GM23338 (cell line): ENCODE measurements around the gene VWA2. TPM values are rescaled to one million over a fixed set of nuclear protein-coding genes. Genes with fewer than 3 reads are reported as not detected.

Source experiments
- ATAC-seq: fragments of 200-7000 bp; cut with Tn5 transposase; 3 replicates; pipeline ENCODE4 v1.9.1; 2020
- DNase-seq: peaks from one replicate; pipeline ENCODE4 v3.0.0-alpha.2; 2015; ENCODE audit warnings: low spot score
- H2AFZ ChIP-seq: fragments of 200-600 bp; sonication (generic); 2 replicates; pipeline ENCODE4 v1.8.0; 2016; ENCODE audit warnings: antibody characterized with exemption, mild to moderate bottlenecking, moderate library complexity
- H3F3A ChIP-seq: fragments of 200-600 bp; sonication (generic); replicated peaks from 2 replicates; pipeline ENCODE4 v1.8.0; 2017; ENCODE audit warnings: antibody characterized with exemption, mixed run types, low read depth
- H3K27ac ChIP-seq: fragments of 200-600 bp; sonication (generic); 2 replicates; pipeline ENCODE4 v1.6.1; 2016; ENCODE audit warnings: low read depth
- H3K27me3 ChIP-seq: fragments of 200-600 bp; sonication (generic); 2 replicates; pipeline ENCODE4 v1.8.0; 2016; ENCODE audit warnings: mild to moderate bottlenecking, mixed run types, moderate library complexity; ENCODE audit not compliant: insufficient read depth
- H3K36me3 ChIP-seq: fragments of 200-600 bp; sonication (generic); 2 replicates; pipeline ENCODE4 v1.8.0; 2016; ENCODE audit warnings: mild to moderate bottlenecking; ENCODE audit not compliant: insufficient read depth
- H3K4me1 ChIP-seq: fragments of 200-600 bp; sonication (generic); 2 replicates; pipeline ENCODE4 v1.8.0; 2016; ENCODE audit warnings: mild to moderate bottlenecking, moderate library complexity; ENCODE audit not compliant: insufficient read depth
- H3K4me2 ChIP-seq: fragments of 200-600 bp; sonication (generic); 2 replicates; pipeline ENCODE4 v1.7.1; 2017; ENCODE audit warnings: mixed run types
- H3K4me3 ChIP-seq: fragments of 200-600 bp; sonication (generic); 2 replicates; pipeline ENCODE4 v1.6.1; 2016; ENCODE audit warnings: mixed run types
- H3K79me2 ChIP-seq: fragments of 200-600 bp; sonication (generic); replicated peaks from 2 replicates; pipeline ENCODE4 v1.8.0; 2017; ENCODE audit warnings: mild to moderate bottlenecking; ENCODE audit not compliant: insufficient read depth
- H3K9me2 ChIP-seq: fragments of 200-600 bp; sonication (generic); 2 replicates; pipeline ENCODE4 v1.8.0; 2017; ENCODE audit not compliant: insufficient read depth
- H4K20me1 ChIP-seq: fragments of 200-600 bp; sonication (generic); replicated peaks from 2 replicates; pipeline ENCODE4 v1.8.0; 2017; ENCODE audit warnings: mild to moderate bottlenecking; ENCODE audit not compliant: insufficient read depth
- H3K27ac Mint-ChIP-seq: 2 replicates; pipeline ENCODE4 v1.8.0; 2020; ENCODE audit warnings: inconsistent platforms, mild to moderate bottlenecking, moderate library complexity, mixed read lengths
- H3K27me3 Mint-ChIP-seq: 3 replicates; pipeline ENCODE4 v1.8.0; 2022; ENCODE audit warnings: low read depth, mild to moderate bottlenecking, moderate library complexity, mixed read lengths, inconsistent platforms; ENCODE audit not compliant: insufficient read depth, poor library complexity
- H3K36me3 Mint-ChIP-seq: 3 replicates; pipeline ENCODE4 v1.8.0; 2021; ENCODE audit warnings: low read depth, mild to moderate bottlenecking, inconsistent platforms, moderate library complexity, mixed read lengths
- H3K4me1 Mint-ChIP-seq: 3 replicates; pipeline ENCODE4 v1.8.0; 2020; ENCODE audit warnings: mild to moderate bottlenecking, inconsistent platforms, mixed read lengths
- H3K4me3 Mint-ChIP-seq: 3 replicates; pipeline ENCODE4 v1.8.0; 2021; ENCODE audit warnings: moderate library complexity, mild to moderate bottlenecking, inconsistent platforms, mixed read lengths
- H3K9me3 Mint-ChIP-seq: 3 replicates; pipeline ENCODE4 v1.8.0; 2020; ENCODE audit warnings: moderate library complexity, mild to moderate bottlenecking, inconsistent platforms, mixed read lengths
- CREB1 ChIP-seq: fragments of 250-450 bp; sonication (Bioruptor Pico); IDR thresholded peaks from 2 replicates; pipeline ENCODE4 v1.5.0; 2020; ENCODE audit warnings: low read depth, mild to moderate bottlenecking, moderate library complexity
- EZH2 ChIP-seq: fragments of 200-600 bp; sonication (generic); IDR thresholded peaks from one replicate; pipeline ENCODE4 v1.8.0; 2017; ENCODE audit warnings: antibody characterized with exemption, mild to moderate bottlenecking, low read depth; ENCODE audit not compliant: unreplicated experiment
- EZH2phosphoT487 ChIP-seq: fragments of 200-600 bp; sonication (generic); IDR thresholded peaks from one replicate; pipeline ENCODE4 v1.8.1; 2018; ENCODE audit warnings: antibody characterized with exemption; ENCODE audit not compliant: unreplicated experiment
- JUNB ChIP-seq: IDR thresholded peaks from one replicate; pipeline ENCODE4 v1.6.1; 2016; ENCODE audit warnings: antibody characterized with exemption; ENCODE audit not compliant: unreplicated experiment
- NANOG ChIP-seq: IDR thresholded peaks from 2 replicates; pipeline ENCODE4 v1.6.1; 2016; ENCODE audit warnings: antibody characterized with exemption, borderline replicate concordance
- POLR2AphosphoS5 ChIP-seq: IDR thresholded peaks from 2 replicates; pipeline ENCODE4 v1.6.1; 2016; ENCODE audit warnings: antibody characterized with exemption, low read depth
- STAT1 ChIP-seq: IDR thresholded peaks from one replicate; pipeline ENCODE4 v1.6.1; 2016; ENCODE audit warnings: antibody characterized with exemption; ENCODE audit not compliant: unreplicated experiment
- ZNF114 ChIP-seq: fragments of 250-450 bp; sonication (Bioruptor Pico); IDR thresholded peaks from 2 replicates; pipeline ENCODE4 v1.5.0; 2020; ENCODE audit warnings: mild to moderate bottlenecking, moderate library complexity
- ZNF331 ChIP-seq: fragments of 250-450 bp; sonication (Bioruptor Pico); IDR thresholded peaks from 2 replicates; pipeline ENCODE4 v1.5.0; 2020; ENCODE audit warnings: low read depth, mild to moderate bottlenecking, moderate library complexity
- polyA plus RNA-seq: library from polyadenylated mRNA; unstranded; fragments of >200 nt; fragmentation: Nextera tagmentation; extraction: Ambion mirVana; gene quantifications from 2 replicates; pipeline ENCODE4 v1.2.1, GENCODE V29; 2016
- total RNA-seq: library from RNA; depleted of rRNA; stranded (reverse); fragments of >200 nt; shearing (Covaris generic); gene quantifications from 2 replicates; pipeline ENCODE4 v1.2.3, GENCODE V29; 2014
- TF ChIP-seq, protein P1 (sequence below): IDR thresholded peaks from one replicate; pipeline ENCODE4 v1.6.1; 2018; ENCODE audit warnings: antibody characterized with exemption; ENCODE audit not compliant: unreplicated experiment
- TF ChIP-seq, protein P2 (sequence below): fragments of 250-450 bp; sonication (Bioruptor Pico); IDR thresholded peaks from 2 replicates; pipeline ENCODE4 v1.5.0; 2020; ENCODE audit warnings: mild to moderate bottlenecking, moderate library complexity
- TF ChIP-seq, protein P3 (sequence below): IDR thresholded peaks from 2 replicates; pipeline ENCODE4 v1.6.1; 2016; ENCODE audit warnings: antibody characterized with exemption
- TF ChIP-seq, protein P4 (sequence below), 2 experiments: fragments of 200-600 bp in 1 of 2; sonication (generic) in 1 of 2; conservative IDR thresholded peaks; 2 replicates each; pipeline versions ENCODE4 v1.5.1 to v1.6.1; 2016 to 2017; ENCODE audit warnings: antibody characterized with exemption in 2 of 2, low read depth in 2 of 2, mild to moderate bottlenecking in 2 of 2, moderate library complexity in 1 of 2

The VWA2 gene
- total and polyA plus RNA-seq, 2 experiments from 2014 or later = 0.48 to 3.7 TPM

DNA sequence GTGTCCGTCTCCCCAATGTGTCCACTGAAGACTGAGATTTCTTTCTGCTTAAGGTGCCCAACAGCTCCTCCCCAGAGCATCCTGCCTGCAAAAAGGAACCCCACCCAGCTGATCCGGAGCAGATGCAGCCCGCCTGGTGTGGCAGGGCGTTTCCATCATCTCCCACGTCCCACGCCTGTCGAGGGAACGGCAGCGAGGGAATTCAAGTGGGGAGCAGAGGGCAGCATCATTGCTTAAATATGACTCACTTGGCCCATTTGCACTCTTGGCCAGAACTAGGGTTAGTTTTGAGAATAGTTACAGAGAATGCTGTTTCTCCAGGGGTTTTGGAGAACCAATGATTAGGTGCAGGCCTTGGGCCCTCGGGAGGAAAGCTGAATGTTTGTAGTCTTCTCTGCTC lies 20.8 kb downstream of the VWA2 start:
- H3K4me1 Mint-ChIP-seq = peaks cover 3% of the 10 kb centered on the region
- Histone ChIP-seq H3K9me2 (no peaks in the 10 kb centered on the region), H3K36me3 (no peaks in the 10 kb centered on the region), H3K79me2 (no peaks in the 10 kb centered on the region), H3K27ac (no peak overlapping the region), H3K4me3 (no peak overlapping the region), H3F3A (no peaks in the 10 kb centered on the region), H3K27me3 (no peaks in the 10 kb centered on the region), H4K20me1 (no peaks in the 10 kb centered on the region), H2AFZ (no peak overlapping the region), H3K4me1 (peaks cover 6% of the 10 kb centered on the region; the same call in 1 of the 2 replicates), H3K4me2 (no peak overlapping the region)
- H3K4me3 Mint-ChIP-seq = no peak overlapping the region
- TF ChIP-seq, protein P1, sequence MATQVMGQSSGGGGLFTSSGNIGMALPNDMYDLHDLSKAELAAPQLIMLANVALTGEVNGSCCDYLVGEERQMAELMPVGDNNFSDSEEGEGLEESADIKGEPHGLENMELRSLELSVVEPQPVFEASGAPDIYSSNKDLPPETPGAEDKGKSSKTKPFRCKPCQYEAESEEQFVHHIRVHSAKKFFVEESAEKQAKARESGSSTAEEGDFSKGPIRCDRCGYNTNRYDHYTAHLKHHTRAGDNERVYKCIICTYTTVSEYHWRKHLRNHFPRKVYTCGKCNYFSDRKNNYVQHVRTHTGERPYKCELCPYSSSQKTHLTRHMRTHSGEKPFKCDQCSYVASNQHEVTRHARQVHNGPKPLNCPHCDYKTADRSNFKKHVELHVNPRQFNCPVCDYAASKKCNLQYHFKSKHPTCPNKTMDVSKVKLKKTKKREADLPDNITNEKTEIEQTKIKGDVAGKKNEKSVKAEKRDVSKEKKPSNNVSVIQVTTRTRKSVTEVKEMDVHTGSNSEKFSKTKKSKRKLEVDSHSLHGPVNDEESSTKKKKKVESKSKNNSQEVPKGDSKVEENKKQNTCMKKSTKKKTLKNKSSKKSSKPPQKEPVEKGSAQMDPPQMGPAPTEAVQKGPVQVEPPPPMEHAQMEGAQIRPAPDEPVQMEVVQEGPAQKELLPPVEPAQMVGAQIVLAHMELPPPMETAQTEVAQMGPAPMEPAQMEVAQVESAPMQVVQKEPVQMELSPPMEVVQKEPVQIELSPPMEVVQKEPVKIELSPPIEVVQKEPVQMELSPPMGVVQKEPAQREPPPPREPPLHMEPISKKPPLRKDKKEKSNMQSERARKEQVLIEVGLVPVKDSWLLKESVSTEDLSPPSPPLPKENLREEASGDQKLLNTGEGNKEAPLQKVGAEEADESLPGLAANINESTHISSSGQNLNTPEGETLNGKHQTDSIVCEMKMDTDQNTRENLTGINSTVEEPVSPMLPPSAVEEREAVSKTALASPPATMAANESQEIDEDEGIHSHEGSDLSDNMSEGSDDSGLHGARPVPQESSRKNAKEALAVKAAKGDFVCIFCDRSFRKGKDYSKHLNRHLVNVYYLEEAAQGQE = no peak
- TF ChIP-seq, protein P2, sequence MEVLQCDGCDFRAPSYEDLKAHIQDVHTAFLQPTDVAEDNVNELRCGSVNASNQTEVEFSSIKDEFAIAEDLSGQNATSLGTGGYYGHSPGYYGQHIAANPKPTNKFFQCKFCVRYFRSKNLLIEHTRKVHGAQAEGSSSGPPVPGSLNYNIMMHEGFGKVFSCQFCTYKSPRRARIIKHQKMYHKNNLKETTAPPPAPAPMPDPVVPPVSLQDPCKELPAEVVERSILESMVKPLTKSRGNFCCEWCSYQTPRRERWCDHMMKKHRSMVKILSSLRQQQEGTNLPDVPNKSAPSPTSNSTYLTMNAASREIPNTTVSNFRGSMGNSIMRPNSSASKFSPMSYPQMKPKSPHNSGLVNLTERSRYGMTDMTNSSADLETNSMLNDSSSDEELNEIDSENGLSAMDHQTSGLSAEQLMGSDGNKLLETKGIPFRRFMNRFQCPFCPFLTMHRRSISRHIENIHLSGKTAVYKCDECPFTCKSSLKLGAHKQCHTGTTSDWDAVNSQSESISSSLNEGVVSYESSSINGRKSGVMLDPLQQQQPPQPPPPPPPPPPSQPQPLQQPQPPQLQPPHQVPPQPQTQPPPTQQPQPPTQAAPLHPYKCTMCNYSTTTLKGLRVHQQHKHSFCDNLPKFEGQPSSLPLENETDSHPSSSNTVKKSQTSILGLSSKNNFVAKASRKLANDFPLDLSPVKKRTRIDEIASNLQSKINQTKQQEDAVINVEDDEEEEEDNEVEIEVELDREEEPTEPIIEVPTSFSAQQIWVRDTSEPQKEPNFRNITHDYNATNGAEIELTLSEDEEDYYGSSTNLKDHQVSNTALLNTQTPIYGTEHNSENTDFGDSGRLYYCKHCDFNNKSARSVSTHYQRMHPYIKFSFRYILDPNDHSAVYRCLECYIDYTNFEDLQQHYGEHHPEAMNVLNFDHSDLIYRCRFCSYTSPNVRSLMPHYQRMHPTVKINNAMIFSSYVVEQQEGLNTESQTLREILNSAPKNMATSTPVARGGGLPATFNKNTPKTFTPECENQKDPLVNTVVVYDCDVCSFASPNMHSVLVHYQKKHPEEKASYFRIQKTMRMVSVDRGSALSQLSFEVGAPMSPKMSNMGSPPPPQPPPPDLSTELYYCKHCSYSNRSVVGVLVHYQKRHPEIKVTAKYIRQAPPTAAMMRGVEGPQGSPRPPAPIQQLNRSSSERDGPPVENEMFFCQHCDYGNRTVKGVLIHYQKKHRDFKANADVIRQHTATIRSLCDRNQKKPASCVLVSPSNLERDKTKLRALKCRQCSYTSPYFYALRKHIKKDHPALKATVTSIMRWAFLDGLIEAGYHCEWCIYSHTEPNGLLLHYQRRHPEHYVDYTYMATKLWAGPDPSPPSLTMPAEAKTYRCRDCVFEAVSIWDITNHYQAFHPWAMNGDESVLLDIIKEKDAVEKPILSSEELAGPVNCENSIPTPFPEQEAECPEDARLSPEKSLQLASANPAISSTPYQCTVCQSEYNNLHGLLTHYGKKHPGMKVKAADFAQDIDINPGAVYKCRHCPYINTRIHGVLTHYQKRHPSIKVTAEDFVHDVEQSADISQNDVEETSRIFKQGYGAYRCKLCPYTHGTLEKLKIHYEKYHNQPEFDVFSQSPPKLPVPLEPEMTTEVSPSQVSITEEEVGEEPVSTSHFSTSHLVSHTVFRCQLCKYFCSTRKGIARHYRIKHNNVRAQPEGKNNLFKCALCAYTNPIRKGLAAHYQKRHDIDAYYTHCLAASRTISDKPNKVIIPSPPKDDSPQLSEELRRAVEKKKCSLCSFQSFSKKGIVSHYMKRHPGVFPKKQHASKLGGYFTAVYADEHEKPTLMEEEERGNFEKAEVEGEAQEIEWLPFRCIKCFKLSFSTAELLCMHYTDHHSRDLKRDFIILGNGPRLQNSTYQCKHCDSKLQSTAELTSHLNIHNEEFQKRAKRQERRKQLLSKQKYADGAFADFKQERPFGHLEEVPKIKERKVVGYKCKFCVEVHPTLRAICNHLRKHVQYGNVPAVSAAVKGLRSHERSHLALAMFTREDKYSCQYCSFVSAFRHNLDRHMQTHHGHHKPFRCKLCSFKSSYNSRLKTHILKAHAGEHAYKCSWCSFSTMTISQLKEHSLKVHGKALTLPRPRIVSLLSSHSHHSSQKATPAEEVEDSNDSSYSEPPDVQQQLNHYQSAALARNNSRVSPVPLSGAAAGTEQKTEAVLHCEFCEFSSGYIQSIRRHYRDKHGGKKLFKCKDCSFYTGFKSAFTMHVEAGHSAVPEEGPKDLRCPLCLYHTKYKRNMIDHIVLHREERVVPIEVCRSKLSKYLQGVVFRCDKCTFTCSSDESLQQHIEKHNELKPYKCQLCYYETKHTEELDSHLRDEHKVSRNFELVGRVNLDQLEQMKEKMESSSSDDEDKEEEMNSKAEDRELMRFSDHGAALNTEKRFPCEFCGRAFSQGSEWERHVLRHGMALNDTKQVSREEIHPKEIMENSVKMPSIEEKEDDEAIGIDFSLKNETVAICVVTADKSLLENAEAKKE = no peak
- no peak for TF ChIP-seq STAT1
- TF ChIP-seq, protein P3, sequence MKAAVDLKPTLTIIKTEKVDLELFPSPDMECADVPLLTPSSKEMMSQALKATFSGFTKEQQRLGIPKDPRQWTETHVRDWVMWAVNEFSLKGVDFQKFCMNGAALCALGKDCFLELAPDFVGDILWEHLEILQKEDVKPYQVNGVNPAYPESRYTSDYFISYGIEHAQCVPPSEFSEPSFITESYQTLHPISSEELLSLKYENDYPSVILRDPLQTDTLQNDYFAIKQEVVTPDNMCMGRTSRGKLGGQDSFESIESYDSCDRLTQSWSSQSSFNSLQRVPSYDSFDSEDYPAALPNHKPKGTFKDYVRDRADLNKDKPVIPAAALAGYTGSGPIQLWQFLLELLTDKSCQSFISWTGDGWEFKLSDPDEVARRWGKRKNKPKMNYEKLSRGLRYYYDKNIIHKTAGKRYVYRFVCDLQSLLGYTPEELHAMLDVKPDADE = no peak
- TF ChIP-seq, protein P4, sequence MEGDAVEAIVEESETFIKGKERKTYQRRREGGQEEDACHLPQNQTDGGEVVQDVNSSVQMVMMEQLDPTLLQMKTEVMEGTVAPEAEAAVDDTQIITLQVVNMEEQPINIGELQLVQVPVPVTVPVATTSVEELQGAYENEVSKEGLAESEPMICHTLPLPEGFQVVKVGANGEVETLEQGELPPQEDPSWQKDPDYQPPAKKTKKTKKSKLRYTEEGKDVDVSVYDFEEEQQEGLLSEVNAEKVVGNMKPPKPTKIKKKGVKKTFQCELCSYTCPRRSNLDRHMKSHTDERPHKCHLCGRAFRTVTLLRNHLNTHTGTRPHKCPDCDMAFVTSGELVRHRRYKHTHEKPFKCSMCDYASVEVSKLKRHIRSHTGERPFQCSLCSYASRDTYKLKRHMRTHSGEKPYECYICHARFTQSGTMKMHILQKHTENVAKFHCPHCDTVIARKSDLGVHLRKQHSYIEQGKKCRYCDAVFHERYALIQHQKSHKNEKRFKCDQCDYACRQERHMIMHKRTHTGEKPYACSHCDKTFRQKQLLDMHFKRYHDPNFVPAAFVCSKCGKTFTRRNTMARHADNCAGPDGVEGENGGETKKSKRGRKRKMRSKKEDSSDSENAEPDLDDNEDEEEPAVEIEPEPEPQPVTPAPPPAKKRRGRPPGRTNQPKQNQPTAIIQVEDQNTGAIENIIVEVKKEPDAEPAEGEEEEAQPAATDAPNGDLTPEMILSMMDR (conservative IDR thresholded peaks at IDR 0.05; ENCODE audit: low read depth in 2 of 2) = no peak
- TF ChIP-seq JUNB = no peak
- no peak for TF ChIP-seq NANOG
- no peak for TF ChIP-seq EZH2phosphoT487
- no peak for TF ChIP-seq CREB1 (CRISPR knock-in tag)
- no peak for TF ChIP-seq ZNF331
- TF ChIP-seq POLR2AphosphoS5 = no peak
- no peak for TF ChIP-seq EZH2
- TF ChIP-seq ZNF114 (CRISPR knock-in tag) = no peak
- H3K27ac Mint-ChIP-seq = no peak overlapping the region
- no peaks in the 10 kb centered on the region for H3K9me3 Mint-ChIP-seq
- peaks cover 2% of the 10 kb centered on the region for H3K27me3 Mint-ChIP-seq
- DNase-seq (no peak), ATAC-seq (no peak)
- H3K36me3 Mint-ChIP-seq = peaks cover 4% of the 10 kb centered on the region; the same call in 2 of the 3 replicates
